Choroid plexus epithelial cell (primary cell): Measurements from ENCODE around the gene REP15.

ENCODE experiments used
- DNase-seq: peaks from one replicate; pipeline ENCODE4 v3.0.0-alpha.2; 2010; ENCODE audit warnings: low read depth
- H3K4me3 ChIP-seq: 2 replicates; pipeline ENCODE4 v1.5.1; 2011; ENCODE audit warnings: low read depth, mild to moderate bottlenecking, control low read depth, low read length, moderate library complexity
- CTCF ChIP-seq: conservative IDR thresholded peaks from 2 replicates; pipeline ENCODE4 v1.5.1; 2011; ENCODE audit warnings: low read depth, mild to moderate bottlenecking, control low read depth, inconsistent platforms, low read length, moderate library complexity

The REP15 gene

GRCh38 chr12:27680619-27681018 lies 15.6 kb upstream of the REP15 start:
- TF ChIP-seq CTCF = no peak
- DNase-seq = no peak
- H3K4me3 ChIP-seq = no peak overlapping the region

DNA sequence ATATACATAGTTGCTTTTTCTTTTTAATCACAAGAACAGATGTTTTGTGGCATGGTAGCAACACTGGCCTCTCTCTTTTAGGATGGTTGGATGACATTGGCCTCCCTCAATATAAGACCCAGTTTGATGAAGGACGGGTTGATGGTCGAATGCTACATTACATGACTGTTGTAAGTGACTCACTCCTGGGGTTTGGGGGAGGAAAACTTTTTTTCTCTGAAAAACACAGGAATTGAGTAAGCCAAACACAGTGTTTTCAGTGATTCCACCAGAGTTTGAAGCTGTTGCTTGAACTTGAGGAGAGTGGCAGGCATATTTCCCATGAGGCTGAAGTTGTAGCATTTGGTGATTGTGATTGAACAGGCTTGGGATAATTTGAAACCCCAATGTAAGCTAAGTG lies 13.7 kb upstream of the REP15 start:
- peak; percentile 47 for DNase-seq
- no peak for TF ChIP-seq CTCF
- no peak overlapping the region for H3K4me3 ChIP-seq

DNA sequence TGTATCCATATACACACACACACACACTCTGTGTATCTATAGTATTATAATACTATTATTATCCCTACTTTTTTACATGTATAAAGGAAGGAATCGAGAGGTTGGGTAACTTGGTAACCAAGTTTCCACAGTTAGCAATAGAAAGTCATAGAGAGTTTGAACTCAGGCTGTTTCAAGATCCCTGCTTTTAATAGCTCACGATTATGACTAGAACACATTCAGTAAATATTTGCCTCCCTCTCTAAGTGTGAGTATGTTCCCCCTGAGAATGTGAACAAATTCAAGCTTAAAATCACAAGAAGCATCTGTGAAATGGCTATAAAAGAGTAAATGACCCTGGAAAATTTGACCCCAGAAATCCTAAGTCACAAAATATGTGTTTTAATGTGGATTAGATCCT lies 11.0 kb upstream of the REP15 start:
- no peak overlapping the region for H3K4me3 ChIP-seq
- no peak for DNase-seq
- no peak for TF ChIP-seq CTCF

DNA sequence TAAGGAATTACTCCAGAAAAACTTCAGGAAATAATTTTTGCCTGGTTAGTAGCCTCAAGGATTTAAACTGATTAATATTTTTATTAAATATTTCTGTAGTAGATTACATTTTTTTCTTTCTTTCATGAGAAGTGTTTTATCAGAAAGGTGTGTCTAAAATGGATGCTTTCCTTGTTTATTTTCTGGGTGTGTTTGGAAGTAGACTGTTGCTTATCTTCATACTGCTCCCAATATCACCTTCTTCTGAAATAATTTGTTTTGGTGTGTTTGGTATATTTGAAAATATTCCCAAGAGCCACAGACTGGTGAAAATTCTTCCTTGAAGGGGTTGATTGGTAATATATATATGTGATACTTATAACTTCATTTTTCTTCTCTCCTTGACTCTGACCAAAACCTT lies 10.1 kb upstream of the REP15 start:
- TF ChIP-seq CTCF = no peak
- H3K4me3 ChIP-seq = no peak overlapping the region

GRCh38 chr12:27688671-27689070 lies 7.6 kb upstream of the REP15 start:
- DNase-seq = no peak
- no peak for TF ChIP-seq CTCF
- no peak overlapping the region for H3K4me3 ChIP-seq

More for the DNA sequence above, 10.1 kb upstream of the REP15 start:
- no peak for DNase-seq

DNA sequence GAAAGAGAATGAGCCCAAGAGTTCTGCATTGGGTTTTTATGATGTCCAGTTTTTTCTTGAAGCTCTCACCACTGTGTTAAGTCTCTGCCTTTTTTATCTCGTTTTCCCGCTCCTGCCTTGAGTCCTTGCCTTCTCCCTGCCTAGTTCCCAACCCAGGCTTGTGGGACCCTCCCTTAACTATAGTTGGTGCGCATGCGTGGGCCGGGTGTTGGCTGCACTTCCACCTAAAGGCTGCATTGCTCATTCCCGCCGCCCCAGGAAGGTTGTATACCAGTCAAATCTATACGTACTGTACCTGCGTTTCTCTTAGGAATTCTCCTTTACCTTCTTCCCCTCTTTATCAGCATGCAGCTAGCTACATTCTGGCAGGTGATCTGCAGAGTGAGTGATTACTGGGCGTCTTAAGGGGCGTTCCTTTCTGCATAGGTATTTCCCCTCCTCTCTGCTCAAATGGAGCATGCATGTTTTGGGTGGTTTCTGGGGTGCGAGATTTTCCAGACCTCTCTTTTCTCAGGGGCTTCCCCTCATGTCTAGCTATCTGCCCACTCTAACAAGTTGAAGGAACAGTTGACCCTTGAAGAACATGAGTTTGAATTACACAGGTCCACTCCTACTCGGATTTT lies 6.6 kb upstream of the REP15 start:
- no peak for TF ChIP-seq CTCF
- no peak for DNase-seq

GRCh38 chr12:27693403-27693802 lies 2.8 kb upstream of the REP15 start:
- DNase-seq = no peak
- no peak for TF ChIP-seq CTCF
- H3K4me3 ChIP-seq = no peak overlapping the region

More for the DNA sequence above, 6.6 kb upstream of the REP15 start:
- H3K4me3 ChIP-seq = no peak overlapping the region
